GM18873 (cell line): ENCODE data around the gene ZNF746.

ENCODE experiments used
- ATAC-seq: cut with Tn5 transposase; IDR thresholded peaks from one replicate; pipeline ENCODE4 v1.9.1; 2021; ENCODE audit warnings: mild to moderate bottlenecking, moderate library complexity, moderate number of reproducible peaks; ENCODE audit not compliant: unreplicated experiment, low FRiP score

ZNF746 gene

DNA sequence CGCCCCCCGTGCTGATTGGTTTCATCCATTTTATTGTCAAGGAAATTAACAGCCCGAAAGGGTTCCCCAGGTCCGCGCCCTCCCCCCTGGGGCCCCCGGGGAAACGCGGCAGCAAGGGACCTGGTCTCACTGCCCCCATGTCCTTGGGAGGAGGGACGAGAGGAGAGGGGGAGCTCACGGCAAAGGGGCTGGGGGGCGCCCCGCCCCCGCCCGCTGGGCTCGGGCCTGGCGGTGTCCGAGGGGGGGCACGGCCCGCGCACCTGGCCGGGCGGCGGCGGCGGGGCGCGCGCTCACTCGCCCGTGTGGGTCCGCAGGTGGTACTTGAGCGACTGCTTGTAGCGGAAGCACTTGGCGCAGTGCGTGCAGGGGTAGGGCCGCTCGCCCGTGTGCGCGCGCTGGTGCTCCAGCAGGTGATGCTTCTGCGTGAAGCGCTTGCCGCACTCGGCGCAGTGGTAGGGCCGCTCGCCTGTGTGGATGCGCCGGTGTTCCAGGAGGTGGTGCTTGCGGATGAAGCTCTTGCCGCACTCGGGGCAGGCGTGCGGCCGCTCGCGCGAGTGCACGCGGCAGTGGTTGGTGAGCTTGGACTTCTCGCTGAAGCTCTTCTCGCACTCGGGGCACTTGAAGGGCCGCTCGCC is 66.0 kb downstream of the ZNF746 start:
- ATAC-seq: no peak

DNA sequence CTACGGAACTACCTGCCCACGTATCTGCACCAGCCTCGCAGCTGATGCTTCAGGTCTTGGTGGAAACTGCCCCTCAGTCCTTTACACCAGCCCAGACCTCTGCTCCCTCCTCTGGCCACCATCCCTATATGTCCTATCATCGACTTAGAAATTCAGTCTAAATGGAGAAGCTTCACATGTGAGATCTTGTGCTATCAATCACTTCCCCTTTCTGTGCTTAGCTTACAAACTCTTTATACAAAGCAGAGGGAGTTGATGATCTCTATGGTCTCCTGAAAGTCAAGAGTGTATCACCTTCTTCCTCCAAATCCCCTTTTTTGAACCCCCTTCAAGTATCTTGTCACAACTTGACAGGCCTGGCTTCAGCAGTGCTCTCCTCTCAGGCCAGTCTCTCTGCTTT is 67.4 kb downstream of the ZNF746 start:
- ATAC-seq: no peak

DNA sequence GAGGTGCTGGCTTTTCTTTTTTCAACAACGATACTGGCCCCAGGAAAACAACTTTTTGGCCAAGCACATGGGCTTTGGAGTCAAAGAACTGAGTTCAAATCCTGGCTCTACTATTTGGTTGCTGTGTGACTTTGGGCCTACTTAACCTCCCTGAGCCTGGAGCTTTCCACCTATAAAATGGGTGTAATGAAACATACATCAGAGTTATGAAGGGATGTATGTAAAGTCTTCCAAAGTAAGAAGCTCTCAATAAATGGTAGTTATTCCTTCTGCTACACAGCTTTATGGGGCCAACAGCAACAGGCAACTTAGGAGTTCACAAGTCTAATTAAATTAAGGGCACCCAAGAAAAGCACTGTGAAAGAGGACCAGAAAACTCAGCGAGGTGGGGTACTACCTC is 69.7 kb downstream of the ZNF746 start:
- ATAC-seq: no peak

DNA sequence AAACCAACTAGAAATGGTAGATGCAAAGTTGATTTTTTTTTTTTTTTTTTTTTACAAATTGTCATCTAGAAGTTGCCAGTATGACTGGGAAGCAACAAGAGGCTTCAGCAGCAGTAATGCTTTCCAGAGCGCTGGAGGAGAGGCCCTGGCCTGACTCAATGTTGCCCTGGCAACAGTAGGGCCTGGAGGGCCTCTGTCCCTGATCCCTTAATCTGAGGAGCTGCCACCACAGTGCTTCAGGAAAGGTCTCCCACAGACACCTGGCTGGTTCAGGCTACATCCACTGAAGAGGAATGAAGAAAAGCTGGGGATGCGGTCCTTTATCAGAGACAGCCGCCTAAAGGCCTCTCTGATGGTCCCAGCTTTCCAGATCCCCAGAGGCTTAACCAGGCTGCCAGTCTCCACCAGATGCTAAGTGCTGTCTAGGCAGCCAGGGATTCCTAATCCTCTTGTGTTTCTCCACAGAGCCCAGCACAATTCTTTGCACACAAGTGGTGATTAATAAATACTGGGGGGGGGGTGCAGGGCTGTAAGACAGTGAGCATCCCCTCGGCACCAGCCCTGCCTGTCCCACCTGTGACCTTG is 70.4 kb downstream of the ZNF746 start:
- ATAC-seq: no peak

DNA sequence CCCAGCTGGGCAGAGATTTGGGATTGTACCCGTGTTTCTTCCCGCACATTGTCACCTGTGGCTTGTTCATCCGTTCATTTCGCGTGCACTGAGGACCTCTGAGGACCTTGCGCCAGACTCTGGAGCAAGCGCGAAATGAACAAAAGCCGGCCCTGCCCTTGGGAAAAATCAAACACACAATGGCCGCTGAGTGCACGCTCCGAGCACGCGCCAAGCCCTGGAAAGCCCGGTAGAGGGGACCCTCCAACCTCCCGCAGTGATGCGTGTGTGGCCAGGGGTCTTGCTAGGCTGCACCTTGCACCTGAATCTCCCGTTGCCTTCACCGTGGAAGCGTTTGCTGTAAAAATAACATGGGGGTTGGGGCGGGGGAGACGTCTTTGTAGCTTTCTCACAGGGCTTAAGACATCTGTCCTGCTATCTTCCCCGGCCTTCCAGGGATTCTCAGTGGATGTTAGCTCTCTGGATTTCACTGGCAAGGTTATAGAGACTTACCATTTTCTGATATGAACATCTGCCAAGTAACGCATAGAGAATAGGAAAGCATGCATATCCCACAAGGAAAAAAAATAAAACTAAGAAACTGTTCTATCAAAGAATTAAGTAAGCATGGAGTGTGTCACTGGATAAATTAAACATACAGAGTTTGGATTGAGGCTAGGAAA is 74.0 kb downstream of the ZNF746 start:
- ATAC-seq: no peak

DNA sequence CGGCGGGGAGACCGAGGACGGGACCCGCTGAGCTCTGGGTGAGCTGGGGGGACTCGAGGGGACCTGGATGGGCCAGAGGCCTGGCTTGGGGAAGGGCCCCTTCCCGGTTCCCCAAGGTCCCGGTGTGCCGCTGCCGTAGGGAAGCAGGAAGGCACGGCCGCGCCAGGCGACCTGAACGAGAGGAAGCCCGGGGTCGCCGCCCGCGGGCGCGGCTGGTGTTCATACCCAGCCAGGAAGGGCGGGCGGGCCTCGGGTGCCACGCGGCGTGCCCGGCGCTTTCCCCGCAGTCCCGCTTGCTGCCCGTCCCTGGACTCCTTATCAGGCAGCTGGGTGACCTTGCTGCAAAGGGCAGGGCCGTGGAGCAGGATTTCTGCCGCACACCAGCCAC is 74.7 kb downstream of the ZNF746 start:
- ATAC-seq: no peak
